NT2/D1 (cell line): ENCODE data around the gene OVAAL.

Source experiments
- DNase-seq: peaks from one replicate; pipeline ENCODE4 v3.0.0-alpha.2; 2011; ENCODE audit warnings: low read depth, low spot score
- H3K27me3 ChIP-seq: 2 replicates; pipeline ENCODE4 v1.6.0; 2011; ENCODE audit warnings: mild to moderate bottlenecking; ENCODE audit not compliant: insufficient read length, insufficient read depth
- H3K36me3 ChIP-seq: 2 replicates; pipeline ENCODE4 v1.6.1; 2011; ENCODE audit warnings: mild to moderate bottlenecking, low read length, mixed read lengths; ENCODE audit not compliant: insufficient read depth, insufficient read length
- H3K4me1 ChIP-seq: 2 replicates; pipeline ENCODE4 v1.5.1; 2011; ENCODE audit not compliant: insufficient read depth, insufficient read length
- H3K4me3 ChIP-seq: 2 replicates; pipeline ENCODE4 v1.5.1; 2011; ENCODE audit warnings: low read depth; ENCODE audit not compliant: insufficient read length
- H3K9ac ChIP-seq: 2 replicates; pipeline ENCODE4 v1.6.0; 2011; ENCODE audit warnings: low read depth; ENCODE audit not compliant: insufficient read length
- H3K9me3 ChIP-seq: 2 replicates; pipeline ENCODE4 v1.5.1; 2011; ENCODE audit warnings: mild to moderate bottlenecking, low read length; ENCODE audit not compliant: insufficient read depth
- SUZ12 ChIP-seq: IDR thresholded peaks from 2 replicates; pipeline ENCODE4 v1.6.1; 2011; ENCODE audit not compliant: insufficient read length, insufficient read depth; ENCODE audit errors: extremely low read depth
- YY1 ChIP-seq: IDR thresholded peaks from 2 replicates; pipeline ENCODE4 v1.6.1; 2011; ENCODE audit not compliant: insufficient read length, insufficient read depth
- ZNF274 ChIP-seq: IDR thresholded peaks from 2 replicates; pipeline ENCODE4 v1.6.1; 2011; ENCODE audit warnings: mild to moderate bottlenecking, low read depth, low read length

The OVAAL gene

DNA sequence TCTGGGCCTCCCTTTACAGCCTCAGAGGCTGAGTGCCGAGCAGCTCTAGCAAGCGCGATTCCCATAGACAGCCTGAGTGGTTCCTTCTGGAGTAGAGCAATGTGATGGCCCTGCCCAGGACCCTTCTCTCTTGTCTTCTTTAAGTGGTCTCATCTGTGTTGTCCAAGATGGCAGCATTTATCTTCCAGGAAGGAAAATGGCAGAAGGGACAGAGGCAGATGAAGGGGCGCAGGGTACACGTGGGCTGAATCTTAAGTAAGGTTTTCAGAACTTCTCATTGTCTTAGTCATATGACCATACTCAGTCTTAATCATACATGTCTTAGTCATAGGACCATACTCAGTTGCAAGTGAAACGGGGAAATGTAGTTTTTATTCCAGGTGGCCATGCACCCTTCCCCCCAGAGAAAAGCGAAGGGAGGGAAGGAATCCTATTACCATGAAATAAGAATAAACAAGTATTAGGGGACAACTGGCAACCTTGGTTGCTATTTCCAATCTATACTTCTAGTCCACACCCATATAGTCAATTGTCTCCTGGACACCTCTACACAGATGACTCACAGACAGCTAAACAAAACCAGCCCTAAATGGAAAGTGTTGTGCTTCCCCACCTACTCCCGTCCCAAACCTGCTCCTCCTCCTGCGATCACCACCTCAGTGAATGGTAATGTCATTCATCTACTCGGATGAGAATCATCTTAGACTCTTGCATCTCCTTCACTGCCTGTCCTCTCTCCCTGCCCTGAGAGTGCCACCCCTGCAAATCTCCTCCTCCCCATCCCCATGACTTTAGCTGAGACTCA, 13.3 kb downstream of the OVAAL start:
- TF ChIP-seq SUZ12 (no peak), YY1 (no peak), ZNF274 (no peak)
- H3K9me3 ChIP-seq: no peaks in the 10 kb centered on the region
- no peaks in the 10 kb centered on the region for H3K27me3 ChIP-seq
- no peaks in the 10 kb centered on the region for H3K36me3 ChIP-seq
- H3K9ac ChIP-seq: no peak overlapping the region
- DNase-seq: no peak
- H3K4me1 ChIP-seq: no peaks in the 10 kb centered on the region
- no peak overlapping the region for H3K4me3 ChIP-seq

DNA sequence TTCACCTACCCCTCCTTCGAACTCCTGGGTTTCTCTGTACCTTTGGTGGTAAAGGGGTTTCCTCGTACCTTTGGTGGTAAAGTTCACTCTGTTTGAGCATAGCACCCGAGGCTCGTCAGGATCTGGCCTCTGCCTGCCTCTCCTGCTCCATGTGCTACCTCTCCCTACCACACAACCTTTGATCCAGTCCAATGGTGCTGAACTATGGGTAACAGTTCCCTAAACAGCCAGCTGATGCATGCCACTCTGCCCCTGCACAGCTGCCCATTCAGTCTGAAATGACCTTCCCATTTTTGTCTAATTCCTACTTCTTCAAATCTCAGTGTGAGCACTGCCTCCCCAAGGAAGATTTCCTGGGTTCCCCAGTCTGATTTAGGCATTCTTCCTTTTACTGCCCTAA, 14.0 kb downstream of the OVAAL start:
- Histone ChIP-seq H3K27me3 (no peaks in the 10 kb centered on the region), H3K4me3 (no peak overlapping the region), H3K36me3 (no peaks in the 10 kb centered on the region), H3K9ac (no peak overlapping the region), H3K9me3 (no peaks in the 10 kb centered on the region), H3K4me1 (no peaks in the 10 kb centered on the region)
- TF ChIP-seq ZNF274 (no peak), SUZ12 (no peak), YY1 (no peak)
- DNase-seq: no peak

DNA sequence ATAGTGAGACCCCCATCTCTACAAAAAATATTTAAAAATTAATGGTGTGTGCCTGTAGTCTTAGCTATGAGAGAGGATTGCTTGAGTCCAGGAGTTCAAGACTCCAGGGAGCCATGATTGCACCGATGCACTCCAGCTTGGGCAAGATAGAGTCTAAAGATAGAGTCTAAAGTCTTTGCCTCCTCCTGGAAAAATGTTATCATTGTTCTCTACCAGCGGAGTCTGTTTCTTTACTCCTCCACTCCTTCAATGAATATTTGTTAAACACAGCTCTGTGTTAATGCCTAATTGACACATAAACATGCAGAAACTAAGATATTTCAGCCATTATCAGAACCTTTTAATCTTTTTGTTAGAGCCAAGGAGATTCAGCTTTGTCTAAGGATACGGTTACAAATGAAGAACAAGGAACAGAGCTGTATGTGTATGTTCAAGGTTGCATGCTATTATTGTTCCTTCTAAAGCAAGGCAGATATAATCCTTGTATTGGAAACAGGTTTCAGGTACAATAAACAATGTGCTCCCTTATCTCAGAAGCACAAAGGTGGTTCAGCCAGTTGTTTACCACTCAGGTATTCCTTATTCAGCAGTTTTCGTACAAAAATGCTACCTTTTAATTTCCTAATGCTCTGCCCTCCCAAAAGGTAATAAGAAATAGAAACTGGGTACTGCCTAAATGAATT, 15.4 kb downstream of the OVAAL start:
- no peak for DNase-seq
- H3K9ac ChIP-seq: no peak overlapping the region

DNA sequence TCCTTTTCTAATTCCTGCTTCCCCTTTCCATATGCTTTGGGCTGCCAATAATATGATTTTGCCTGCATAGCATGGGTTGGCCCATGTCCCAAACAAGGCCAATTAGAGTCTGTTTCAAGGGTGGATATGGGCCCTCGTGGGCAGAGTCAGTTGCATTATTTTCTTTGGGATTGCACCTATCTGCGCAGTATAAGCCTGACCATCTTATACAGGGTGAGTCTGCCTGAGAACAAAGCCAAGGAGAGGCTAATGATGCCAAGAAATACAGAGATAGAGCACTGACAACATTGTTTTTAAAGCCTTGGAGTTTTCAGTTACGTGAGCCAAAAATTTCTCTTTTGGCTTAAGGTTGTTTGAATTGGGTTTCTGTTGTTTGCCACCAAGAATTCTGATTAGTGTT, 18.6 kb downstream of the OVAAL start:
- Histone ChIP-seq H3K4me3 (no peak overlapping the region), H3K9ac (no peak overlapping the region), H3K4me1 (no peaks in the 10 kb centered on the region), H3K27me3 (no peaks in the 10 kb centered on the region), H3K9me3 (peaks cover 5% of the 10 kb centered on the region; the same call in 1 of the 2 replicates), H3K36me3 (no peaks in the 10 kb centered on the region)
- no peak for DNase-seq
- TF ChIP-seq SUZ12 (no peak), ZNF274 (no peak), YY1 (no peak)

More for the DNA sequence above, 15.4 kb downstream of the OVAAL start:
- no peak for TF ChIP-seq YY1
- no peak for TF ChIP-seq SUZ12
- no peak for TF ChIP-seq ZNF274
- Histone ChIP-seq H3K9me3 (peaks cover 5% of the 10 kb centered on the region; the same call in 1 of the 2 replicates), H3K4me3 (no peak overlapping the region), H3K36me3 (no peaks in the 10 kb centered on the region), H3K27me3 (no peaks in the 10 kb centered on the region), H3K4me1 (no peaks in the 10 kb centered on the region)

DNA sequence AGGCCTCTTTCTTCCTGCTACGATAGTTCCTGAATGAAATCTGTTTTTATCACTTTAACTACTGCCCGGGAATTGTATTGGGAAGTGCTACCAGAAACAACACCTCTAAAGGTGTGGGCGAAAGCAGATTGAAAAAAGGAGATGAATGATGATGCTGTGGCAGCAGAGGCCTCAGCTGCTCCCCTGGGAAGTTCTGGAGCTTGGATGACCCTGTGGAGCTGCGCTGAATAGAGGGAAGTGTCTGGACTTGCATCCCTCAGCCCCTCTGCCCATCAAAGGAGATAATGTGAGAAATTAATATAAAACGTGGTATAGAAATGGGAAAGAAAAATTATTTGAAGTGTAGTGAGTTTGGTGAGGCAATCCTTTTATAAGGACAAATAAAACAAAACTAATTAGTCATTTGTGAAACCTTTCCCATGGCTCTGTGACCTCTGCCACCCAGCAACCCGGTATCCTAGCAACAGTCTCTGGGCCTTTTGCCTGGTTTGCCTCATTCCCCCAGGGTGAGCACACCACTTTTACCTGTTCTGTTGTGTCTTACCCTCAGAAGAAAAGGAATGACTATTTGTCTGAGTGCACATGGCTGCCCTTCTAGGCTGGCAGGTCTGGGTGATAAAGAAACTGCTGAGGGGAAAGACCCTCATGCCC, 21.3 kb downstream of the OVAAL start:
- Histone ChIP-seq H3K4me1 (no peaks in the 10 kb centered on the region), H3K36me3 (no peaks in the 10 kb centered on the region), H3K4me3 (no peak overlapping the region), H3K9ac (no peak overlapping the region), H3K27me3 (no peaks in the 10 kb centered on the region), H3K9me3 (peaks cover 5% of the 10 kb centered on the region; the same call in 1 of the 2 replicates)
- no peak for DNase-seq
- no peak for TF ChIP-seq YY1
- TF ChIP-seq ZNF274: no peak
- TF ChIP-seq SUZ12: no peak

DNA sequence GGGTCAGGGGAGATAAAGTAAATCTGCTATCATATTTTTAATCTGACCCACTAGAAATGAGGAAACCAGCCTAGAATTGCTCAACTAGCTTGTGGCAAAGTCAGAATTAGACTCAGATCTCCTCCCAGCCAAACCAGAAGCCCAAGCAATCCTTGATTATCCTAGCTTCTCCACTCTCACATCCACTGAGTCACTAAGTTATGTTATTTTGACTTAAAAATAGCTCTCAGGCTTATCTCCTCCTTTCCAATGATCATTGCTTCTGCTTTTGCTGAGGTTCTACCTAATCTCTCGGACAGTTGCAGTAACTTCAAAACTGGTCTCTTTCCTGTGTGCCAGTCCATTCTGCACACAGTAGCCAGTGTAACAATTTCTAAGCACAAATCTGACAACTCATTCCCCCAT, 22.9 kb downstream of the OVAAL start:
- Histone ChIP-seq H3K9ac (no peak overlapping the region), H3K4me1 (peaks cover 2% of the 10 kb centered on the region), H3K9me3 (peaks cover 5% of the 10 kb centered on the region; the same call in 1 of the 2 replicates), H3K4me3 (no peak overlapping the region), H3K27me3 (no peaks in the 10 kb centered on the region), H3K36me3 (no peaks in the 10 kb centered on the region)
- TF ChIP-seq ZNF274: no peak
- no peak for TF ChIP-seq SUZ12
- no peak for TF ChIP-seq YY1
- DNase-seq: no peak

DNA sequence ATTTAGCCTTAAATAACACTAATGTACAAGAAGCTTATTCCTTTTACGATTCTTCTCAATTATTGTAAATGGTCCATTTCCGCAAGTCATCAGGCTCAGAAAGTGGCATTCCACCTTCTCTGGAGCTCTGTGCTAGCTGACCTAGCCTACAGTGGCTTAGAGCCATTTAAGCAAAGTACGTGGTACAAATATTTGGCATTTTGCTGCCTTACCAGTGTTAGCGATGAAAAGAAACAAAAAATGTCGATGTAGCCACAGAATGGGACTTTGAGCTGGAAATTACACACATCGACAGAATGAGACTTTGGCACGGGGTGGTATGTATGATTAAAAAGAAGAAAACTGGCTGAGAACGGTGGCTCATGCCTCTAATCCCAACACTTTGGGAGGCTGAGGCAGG, 26.1 kb downstream of the OVAAL start:
- Histone ChIP-seq H3K27me3 (no peaks in the 10 kb centered on the region), H3K4me3 (no peak overlapping the region), H3K9ac (no peak overlapping the region), H3K36me3 (no peaks in the 10 kb centered on the region), H3K9me3 (peaks cover 13% of the 10 kb centered on the region), H3K4me1 (peaks cover 4% of the 10 kb centered on the region)
- DNase-seq: no peak
- TF ChIP-seq YY1: no peak
- no peak for TF ChIP-seq SUZ12
- TF ChIP-seq ZNF274: no peak
